ENCODE data around the gene TNFRSF4. TPM values are rescaled to one million over a fixed set of nuclear protein-coding genes. Genes with fewer than 3 reads are reported as not detected.

TNFRSF4 gene
- total and polyA plus RNA-seq, 2 of the 13 experiments (the other 11 are each of a cell fraction or from before 2014, with no cell fraction given), result not detected

DNA sequence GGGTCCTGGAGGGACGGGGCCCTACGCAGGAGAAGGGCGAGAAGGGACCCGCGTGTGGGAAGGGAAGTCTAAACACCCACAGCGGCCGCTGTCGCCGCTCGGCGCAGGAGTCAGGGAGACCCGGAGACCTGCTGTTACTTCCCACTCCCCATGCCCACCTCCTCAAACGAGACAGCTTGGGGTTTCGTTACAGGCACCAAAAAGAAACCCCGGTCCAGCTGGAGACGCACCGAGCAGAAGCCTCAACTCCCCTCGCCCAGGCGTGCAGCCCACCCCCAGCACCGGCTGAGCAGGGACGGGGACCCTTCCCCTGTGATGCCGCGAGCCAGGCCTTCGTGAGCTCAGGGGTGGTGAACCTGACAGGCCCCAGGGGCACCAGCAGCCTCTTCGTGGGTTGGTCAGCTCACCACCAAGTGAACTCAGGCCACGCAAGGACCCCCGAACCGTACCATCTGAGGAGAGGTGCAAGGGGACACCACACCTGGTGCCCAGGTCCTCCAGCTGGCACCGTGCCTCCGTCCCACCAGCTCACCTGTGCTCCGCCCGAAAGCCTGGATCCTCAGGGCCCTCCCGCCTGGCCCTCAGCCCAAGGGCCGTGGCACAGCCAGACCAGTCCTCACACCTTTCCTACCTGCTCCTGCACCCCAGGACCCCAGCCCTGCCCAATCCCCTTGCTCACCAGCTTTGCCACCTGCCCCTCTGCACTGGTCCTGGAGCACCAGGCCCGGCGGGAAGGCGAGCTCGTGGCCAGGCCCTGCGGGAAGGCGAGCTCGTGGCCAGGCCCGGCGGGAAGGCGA is 12.8 kb upstream of the TNFRSF4 start:
- Histone ChIP-seq H4K20me1 (ENCODE audit: insufficient read depth, low read length) (0 out of 2 replicates have a peak, but pooled peaks cover 7% of the 10 kb centered on the region), H3K4me2 (ENCODE audit: low read depth, low read length) (no peak overlapping the region), H3K9me3 (ENCODE audit: low read length) (no peaks in the 10 kb centered on the region), H3K4me1 (ENCODE audit: insufficient read depth, low read length) (peaks cover 15% of the 10 kb centered on the region), H3K4me3 (replicated peaks in 1 of 3; ENCODE audit: insufficient read depth in 1 of 3, low read depth in 2 of 3, low read length in 3 of 3) (no peak overlapping the region), H3K27me3 (ENCODE audit: control insufficient read depth in 1 of 2, insufficient read depth in 2 of 2, low read length in 2 of 2) (no peaks in the 10 kb centered on the region; a peak in 1 of 5 replicates), H3K27ac (ENCODE audit: extremely low read length, insufficient read depth, low read length) (no peak overlapping the region), H3K9ac (ENCODE audit: insufficient read depth, low read depth, low read length) (no peak overlapping the region), H3K79me2 (ENCODE audit: insufficient read depth, low read length) (peaks cover 49% of the 10 kb centered on the region), H3K36me3 (replicated peaks in 1 of 2; ENCODE audit: control insufficient read depth in 1 of 2, insufficient read depth in 2 of 2, low read length in 2 of 2) (peaks cover 29 to 60% of the 10 kb centered on the region in 2 experiments), H2AFZ (ENCODE audit: low read length) (no peak overlapping the region)
- WGBS (ENCODE audit: low lambda C conversion rate), result 98% methylated on average over 27 of the region's 44 CpGs
- FAIRE-seq (no peak), DNase-seq (ENCODE audit: low spot score) (no peak), ATAC-seq (no peak)
- ChIA-PET POLR2A (no interaction called here), CTCF (ENCODE audit: low intra/inter-chr PET ratio, low total read pairs) (no interaction called here)
- TF ChIP-seq, protein P1, sequence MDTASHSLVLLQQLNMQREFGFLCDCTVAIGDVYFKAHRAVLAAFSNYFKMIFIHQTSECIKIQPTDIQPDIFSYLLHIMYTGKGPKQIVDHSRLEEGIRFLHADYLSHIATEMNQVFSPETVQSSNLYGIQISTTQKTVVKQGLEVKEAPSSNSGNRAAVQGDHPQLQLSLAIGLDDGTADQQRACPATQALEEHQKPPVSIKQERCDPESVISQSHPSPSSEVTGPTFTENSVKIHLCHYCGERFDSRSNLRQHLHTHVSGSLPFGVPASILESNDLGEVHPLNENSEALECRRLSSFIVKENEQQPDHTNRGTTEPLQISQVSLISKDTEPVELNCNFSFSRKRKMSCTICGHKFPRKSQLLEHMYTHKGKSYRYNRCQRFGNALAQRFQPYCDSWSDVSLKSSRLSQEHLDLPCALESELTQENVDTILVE (CRISPR knock-in tag; IDR thresholded peaks at IDR 0.05), result no peak
- TF ChIP-seq, protein P2, sequence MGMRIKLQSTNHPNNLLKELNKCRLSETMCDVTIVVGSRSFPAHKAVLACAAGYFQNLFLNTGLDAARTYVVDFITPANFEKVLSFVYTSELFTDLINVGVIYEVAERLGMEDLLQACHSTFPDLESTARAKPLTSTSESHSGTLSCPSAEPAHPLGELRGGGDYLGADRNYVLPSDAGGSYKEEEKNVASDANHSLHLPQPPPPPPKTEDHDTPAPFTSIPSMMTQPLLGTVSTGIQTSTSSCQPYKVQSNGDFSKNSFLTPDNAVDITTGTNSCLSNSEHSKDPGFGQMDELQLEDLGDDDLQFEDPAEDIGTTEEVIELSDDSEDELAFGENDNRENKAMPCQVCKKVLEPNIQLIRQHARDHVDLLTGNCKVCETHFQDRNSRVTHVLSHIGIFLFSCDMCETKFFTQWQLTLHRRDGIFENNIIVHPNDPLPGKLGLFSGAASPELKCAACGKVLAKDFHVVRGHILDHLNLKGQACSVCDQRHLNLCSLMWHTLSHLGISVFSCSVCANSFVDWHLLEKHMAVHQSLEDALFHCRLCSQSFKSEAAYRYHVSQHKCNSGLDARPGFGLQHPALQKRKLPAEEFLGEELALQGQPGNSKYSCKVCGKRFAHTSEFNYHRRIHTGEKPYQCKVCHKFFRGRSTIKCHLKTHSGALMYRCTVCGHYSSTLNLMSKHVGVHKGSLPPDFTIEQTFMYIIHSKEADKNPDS (CRISPR knock-in tag; IDR thresholded peaks at IDR 0.05), result no peak
- TF ChIP-seq ZNF367 (CRISPR knock-in tag; IDR thresholded peaks at IDR 0.05; ENCODE audit: borderline replicate concordance), result no peak
- TF ChIP-seq ZFP62 (CRISPR knock-in tag; IDR thresholded peaks at IDR 0.05), result no peak
- TF ChIP-seq, protein P3, sequence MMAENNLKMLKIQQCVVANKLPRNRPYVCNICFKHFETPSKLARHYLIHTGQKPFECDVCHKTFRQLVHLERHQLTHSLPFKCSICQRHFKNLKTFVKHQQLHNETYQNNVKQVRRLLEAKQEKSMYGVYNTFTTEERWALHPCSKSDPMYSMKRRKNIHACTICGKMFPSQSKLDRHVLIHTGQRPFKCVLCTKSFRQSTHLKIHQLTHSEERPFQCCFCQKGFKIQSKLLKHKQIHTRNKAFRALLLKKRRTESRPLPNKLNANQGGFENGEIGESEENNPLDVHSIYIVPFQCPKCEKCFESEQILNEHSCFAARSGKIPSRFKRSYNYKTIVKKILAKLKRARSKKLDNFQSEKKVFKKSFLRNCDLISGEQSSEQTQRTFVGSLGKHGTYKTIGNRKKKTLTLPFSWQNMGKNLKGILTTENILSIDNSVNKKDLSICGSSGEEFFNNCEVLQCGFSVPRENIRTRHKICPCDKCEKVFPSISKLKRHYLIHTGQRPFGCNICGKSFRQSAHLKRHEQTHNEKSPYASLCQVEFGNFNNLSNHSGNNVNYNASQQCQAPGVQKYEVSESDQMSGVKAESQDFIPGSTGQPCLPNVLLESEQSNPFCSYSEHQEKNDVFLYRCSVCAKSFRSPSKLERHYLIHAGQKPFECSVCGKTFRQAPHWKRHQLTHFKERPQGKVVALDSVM (CRISPR knock-in tag; IDR thresholded peaks at IDR 0.05), result no peak
- TF ChIP-seq ZNF569 (CRISPR knock-in tag; IDR thresholded peaks at IDR 0.05; ENCODE audit: borderline replicate concordance), result no peak
- peak; percentile 53 for TF ChIP-seq RBFOX2 (IDR thresholded peaks at IDR 0.05; ENCODE audit: low read depth, low read length)
- peak; percentile 8 for TF ChIP-seq AGO2 (optimal IDR thresholded peaks at IDR 0.05; ENCODE audit: low read depth, low read length)
- no peak for TF ChIP-seq EHMT2 (IDR thresholded peaks at IDR 0.05; ENCODE audit: borderline replicate concordance, low read depth, low read length)
- TF ChIP-seq CCAR2 (optimal IDR thresholded peaks at IDR 0.05; ENCODE audit: low read depth, low read length), result no peak
- TF ChIP-seq, protein P4, sequence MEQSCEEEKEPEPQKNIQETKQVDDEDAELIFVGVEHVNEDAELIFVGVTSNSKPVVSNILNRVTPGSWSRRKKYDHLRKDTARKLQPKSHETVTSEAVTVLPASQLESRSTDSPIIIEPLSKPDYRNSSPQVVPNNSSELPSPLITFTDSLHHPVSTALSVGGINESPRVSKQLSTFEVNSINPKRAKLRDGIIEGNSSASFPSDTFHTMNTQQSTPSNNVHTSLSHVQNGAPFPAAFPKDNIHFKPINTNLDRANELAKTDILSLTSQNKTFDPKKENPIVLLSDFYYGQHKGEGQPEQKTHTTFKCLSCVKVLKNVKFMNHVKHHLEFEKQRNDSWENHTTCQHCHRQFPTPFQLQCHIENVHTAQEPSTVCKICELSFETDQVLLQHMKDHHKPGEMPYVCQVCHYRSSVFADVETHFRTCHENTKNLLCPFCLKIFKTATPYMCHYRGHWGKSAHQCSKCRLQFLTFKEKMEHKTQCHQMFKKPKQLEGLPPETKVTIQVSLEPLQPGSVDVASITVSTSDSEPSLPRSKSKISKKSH (CRISPR knock-in tag; IDR thresholded peaks at IDR 0.05; ENCODE audit: borderline replicate concordance), result no peak
- TF ChIP-seq, protein P5, sequence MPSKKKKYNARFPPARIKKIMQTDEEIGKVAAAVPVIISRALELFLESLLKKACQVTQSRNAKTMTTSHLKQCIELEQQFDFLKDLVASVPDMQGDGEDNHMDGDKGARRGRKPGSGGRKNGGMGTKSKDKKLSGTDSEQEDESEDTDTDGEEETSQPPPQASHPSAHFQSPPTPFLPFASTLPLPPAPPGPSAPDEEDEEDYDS (CRISPR knock-in tag; IDR thresholded peaks at IDR 0.05), result no peak
- BruUV-seq (replicated peaks), result no TSS peak
- in situ Hi-C loops (cut with HindIII; ENCODE audit: extremely low pct_ligation_motif_present, low pct_unique_long_range_greater_than_20kb) (no loop called here), intact Hi-C loops (cut with micrococcal nuclease; ENCODE audit: unreplicated experiment) (no loop called here)
